Measurements from ENCODE around the gene PIEZO2.

DNA sequence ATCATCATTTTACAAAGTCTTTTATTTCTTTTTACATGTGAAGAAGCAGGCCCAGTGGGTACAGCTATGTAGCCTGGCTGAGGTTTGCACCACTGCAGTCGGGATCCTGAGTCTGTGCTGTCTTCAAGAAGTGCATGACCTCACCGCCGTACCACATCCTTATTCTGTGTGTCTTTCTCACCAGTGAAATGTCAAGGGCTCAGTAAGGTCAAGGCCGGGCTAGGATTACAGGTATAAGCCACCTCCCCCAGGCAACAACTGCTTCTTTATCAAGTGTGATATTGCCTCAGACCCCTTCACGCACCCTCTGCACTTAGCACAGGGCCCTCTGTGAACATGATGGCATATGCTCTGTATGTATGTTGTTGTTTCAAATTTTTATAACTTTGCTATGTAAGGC lies 76.7 kb downstream of the PIEZO2 start:
- no peak for TF ChIP-seq POLR2AphosphoS5 (IDR thresholded peaks at IDR 0.05)
- TF ChIP-seq, protein P1, sequence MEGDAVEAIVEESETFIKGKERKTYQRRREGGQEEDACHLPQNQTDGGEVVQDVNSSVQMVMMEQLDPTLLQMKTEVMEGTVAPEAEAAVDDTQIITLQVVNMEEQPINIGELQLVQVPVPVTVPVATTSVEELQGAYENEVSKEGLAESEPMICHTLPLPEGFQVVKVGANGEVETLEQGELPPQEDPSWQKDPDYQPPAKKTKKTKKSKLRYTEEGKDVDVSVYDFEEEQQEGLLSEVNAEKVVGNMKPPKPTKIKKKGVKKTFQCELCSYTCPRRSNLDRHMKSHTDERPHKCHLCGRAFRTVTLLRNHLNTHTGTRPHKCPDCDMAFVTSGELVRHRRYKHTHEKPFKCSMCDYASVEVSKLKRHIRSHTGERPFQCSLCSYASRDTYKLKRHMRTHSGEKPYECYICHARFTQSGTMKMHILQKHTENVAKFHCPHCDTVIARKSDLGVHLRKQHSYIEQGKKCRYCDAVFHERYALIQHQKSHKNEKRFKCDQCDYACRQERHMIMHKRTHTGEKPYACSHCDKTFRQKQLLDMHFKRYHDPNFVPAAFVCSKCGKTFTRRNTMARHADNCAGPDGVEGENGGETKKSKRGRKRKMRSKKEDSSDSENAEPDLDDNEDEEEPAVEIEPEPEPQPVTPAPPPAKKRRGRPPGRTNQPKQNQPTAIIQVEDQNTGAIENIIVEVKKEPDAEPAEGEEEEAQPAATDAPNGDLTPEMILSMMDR (IDR thresholded peaks at IDR 0.05) = no peak
- TF ChIP-seq EP300 (IDR thresholded peaks at IDR 0.05) = no peak
- TF ChIP-seq POLR2A (IDR thresholded peaks at IDR 0.05; ENCODE audit: low read depth) = no peak
